NCI-H82 treated with DMSO at 0.1 percent for 48 hours (cell line): ENCODE results near the gene SLAMF7.

ENCODE experiments used
- DNase-seq: peaks from one replicate; lab custom pipeline; 2025; ENCODE audit not compliant: unreplicated experiment; lab: John Stamatoyannopoulos, UW

SLAMF7 gene

GRCh38 chr1:160800142-160800541 lies 61.1 kb downstream of the SLAMF7 start:
- no peak for DNase-seq

- no peak for DNase-seq
Observed at GRCh38 chr1:160800645-160801408, 61.8 kb downstream of the SLAMF7 start.

GRCh38 chr1:160801836-160802580 lies 63.0 kb downstream of the SLAMF7 start:
- no peak for DNase-seq
